SU-DHL-6 (cell line): ENCODE data around the gene RAB9A.

Experiments used
- H2AFZ ChIP-seq: fragments of 200-600 bp; sonication (generic); 2 replicates; pipeline ENCODE4 v1.6.1; 2014; ENCODE audit warnings: low read depth, mild to moderate bottlenecking, moderate library complexity, mixed read lengths, antibody characterized with exemption, low read length; ENCODE audit not compliant: severe bottlenecking
- H3F3A ChIP-seq: fragments of 200-600 bp; shearing (Covaris generic); 2 replicates; pipeline ENCODE4 v1.6.0; 2016; ENCODE audit warnings: antibody characterized with exemption, mild to moderate bottlenecking; ENCODE audit not compliant: insufficient read depth
- H3K27ac ChIP-seq: fragments of 200-600 bp; sonication (generic); 2 replicates; pipeline ENCODE4 v1.5.1; 2016; ENCODE audit warnings: low read depth, mild to moderate bottlenecking, low read length, moderate library complexity, mixed read lengths
- H3K27me3 ChIP-seq: fragments of 200-600 bp; sonication (generic), shearing (Covaris generic); 2 replicates; pipeline ENCODE4 v1.6.0; 2014; ENCODE audit warnings: mild to moderate bottlenecking, low read length
- H3K36me3 ChIP-seq: fragments of 200-600 bp; sonication (generic); 2 replicates; pipeline ENCODE4 v1.6.1; 2014; ENCODE audit warnings: mild to moderate bottlenecking, low read length, mixed read lengths
- H3K4me2 ChIP-seq: fragments of 300-600, 200-600 bp; shearing (Covaris generic), sonication (generic); 2 replicates; pipeline ENCODE4 v1.6.0; 2014; ENCODE audit warnings: low read length, low read depth, mild to moderate bottlenecking; ENCODE audit not compliant: poor library complexity, severe bottlenecking
- H3K4me3 ChIP-seq: fragments of 200-600 bp; sonication (generic); 2 replicates; pipeline ENCODE4 v1.5.1; 2014; ENCODE audit warnings: antibody characterized with exemption, low read length, mild to moderate bottlenecking, mixed read lengths; ENCODE audit not compliant: insufficient read depth, poor library complexity, severe bottlenecking
- H3K79me2 ChIP-seq: fragments of 200-600 bp; sonication (generic); 2 replicates; pipeline ENCODE4 v1.6.1; 2014; ENCODE audit warnings: mild to moderate bottlenecking, low read length, moderate library complexity; ENCODE audit not compliant: insufficient read depth
- H3K9ac ChIP-seq: fragments of 200-600 bp; sonication (generic); 2 replicates; pipeline ENCODE4 v1.7.0; 2014; ENCODE audit warnings: mild to moderate bottlenecking, low read length
- H3K9me2 ChIP-seq: fragments of 200-600 bp; sonication (generic); replicated peaks from 2 replicates; pipeline ENCODE4 v1.6.1; 2014; ENCODE audit warnings: low read length; ENCODE audit not compliant: insufficient read depth
- H3K9me3 ChIP-seq: fragments of 200-600 bp; sonication (generic); 2 replicates; pipeline ENCODE4 v1.6.1; 2014; ENCODE audit warnings: low read length, mixed read lengths; ENCODE audit not compliant: insufficient read depth
- H4K20me1 ChIP-seq: fragments of 200-600 bp; sonication (generic); 2 replicates; pipeline ENCODE4 v1.6.1; 2014; ENCODE audit warnings: low read depth, mild to moderate bottlenecking, antibody characterized with exemption, low read length, moderate library complexity, mixed read lengths
- CTCF ChIP-seq: fragments of 200-600 bp; sonication (generic); IDR thresholded peaks from one replicate; pipeline ENCODE4 v1.5.1; 2017; ENCODE audit warnings: antibody characterized with exemption, mild to moderate bottlenecking, low read length, moderate library complexity; ENCODE audit not compliant: insufficient read depth, poor library complexity, severe bottlenecking
- EZH2phosphoT487 ChIP-seq: fragments of 200-600 bp; sonication (generic), shearing (Covaris generic); conservative IDR thresholded peaks from 2 replicates; pipeline ENCODE4 v1.6.1; 2018; ENCODE audit warnings: mild to moderate bottlenecking, antibody characterized with exemption, low read length, moderate library complexity, mixed read lengths

Gene RAB9A

DNA sequence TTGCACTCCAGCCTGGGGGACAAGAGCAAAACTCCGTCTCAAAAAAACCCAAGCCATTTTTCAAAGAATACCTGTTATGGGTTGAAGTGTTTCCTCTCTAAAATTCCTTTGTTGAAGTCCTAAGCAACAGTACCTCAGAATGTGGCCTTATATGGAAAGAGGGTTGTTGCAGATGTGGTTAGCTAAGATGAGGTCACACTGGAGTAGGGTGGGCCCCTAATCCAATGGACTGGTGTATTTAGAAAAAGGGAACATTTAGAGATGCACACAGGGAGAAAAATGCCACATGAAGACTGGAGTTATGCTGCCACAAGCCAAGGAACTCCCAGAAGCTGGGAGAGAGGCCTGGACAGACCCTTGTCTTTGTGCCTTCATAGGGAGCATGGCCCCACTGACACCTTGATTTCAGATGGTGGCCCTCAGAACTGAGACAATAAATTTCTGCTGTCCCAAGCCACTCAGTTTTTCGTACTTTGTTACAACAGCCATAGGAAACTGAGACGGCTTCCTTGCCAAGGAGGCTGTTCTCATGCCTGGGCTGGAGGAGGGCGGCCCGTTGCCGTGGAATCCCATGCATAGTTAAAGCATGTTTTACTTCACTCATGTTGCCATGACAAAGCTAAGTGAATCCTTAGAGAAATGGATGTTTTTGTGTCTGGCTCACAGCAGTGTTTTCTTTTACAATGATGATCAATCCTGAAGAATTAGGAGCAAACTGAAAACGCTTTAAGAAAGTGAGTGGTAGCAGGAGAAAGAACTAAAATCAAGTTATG is 29.0 kb downstream of the RAB9A start:
- H3F3A ChIP-seq, result no peaks in the 10 kb centered on the region
- no peak overlapping the region for H3K4me2 ChIP-seq
- no peak overlapping the region for H3K27ac ChIP-seq
- TF ChIP-seq EZH2phosphoT487, result no peak
- TF ChIP-seq CTCF, result no peak
- H4K20me1 ChIP-seq, result no peaks in the 10 kb centered on the region
- H3K9me2 ChIP-seq, result no peaks in the 10 kb centered on the region
- no peak overlapping the region for H2AFZ ChIP-seq
- H3K27me3 ChIP-seq, result no peaks in the 10 kb centered on the region
- no peak overlapping the region for H3K4me3 ChIP-seq
- peaks cover 4% of the 10 kb centered on the region; the same call in 1 of the 2 replicates for H3K36me3 ChIP-seq
- no peak overlapping the region for H3K9ac ChIP-seq
- no peaks in the 10 kb centered on the region for H3K9me3 ChIP-seq
- peaks cover 32% of the 10 kb centered on the region for H3K79me2 ChIP-seq

GRCh38 chrX:13719192-13719856 is 30.4 kb downstream of the RAB9A start:
- no peaks in the 10 kb centered on the region for H3F3A ChIP-seq
- no peak overlapping the region for H3K9ac ChIP-seq
- no peaks in the 10 kb centered on the region for H4K20me1 ChIP-seq
- no peaks in the 10 kb centered on the region for H3K9me3 ChIP-seq
- TF ChIP-seq EZH2phosphoT487 (no peak), CTCF (no peak)
- H3K79me2 ChIP-seq, result peaks cover 46% of the 10 kb centered on the region
- H2AFZ ChIP-seq, result no peak overlapping the region
- H3K27me3 ChIP-seq, result no peaks in the 10 kb centered on the region
- peaks cover 4% of the 10 kb centered on the region; the same call in 1 of the 2 replicates for H3K36me3 ChIP-seq
- H3K27ac ChIP-seq, result no peak overlapping the region
- no peaks in the 10 kb centered on the region for H3K9me2 ChIP-seq
- H3K4me2 ChIP-seq, result no peak overlapping the region
- no peak overlapping the region for H3K4me3 ChIP-seq

GRCh38 chrX:13721371-13721770 is 32.4 kb downstream of the RAB9A start:
- H3K4me3 ChIP-seq, result no peak overlapping the region
- H3K9me2 ChIP-seq, result no peaks in the 10 kb centered on the region
- H2AFZ ChIP-seq, result no peak overlapping the region
- 0 out of 2 replicates have a peak, but pooled peaks cover 1% of the 10 kb centered on the region for H3K36me3 ChIP-seq
- no peak overlapping the region for H3K27ac ChIP-seq
- no peaks in the 10 kb centered on the region for H4K20me1 ChIP-seq
- H3F3A ChIP-seq, result no peaks in the 10 kb centered on the region
- H3K79me2 ChIP-seq, result peaks cover 54% of the 10 kb centered on the region
- no peaks in the 10 kb centered on the region for H3K9me3 ChIP-seq
- TF ChIP-seq EZH2phosphoT487, result no peak
- TF ChIP-seq CTCF, result no peak
- H3K27me3 ChIP-seq, result no peaks in the 10 kb centered on the region
- H3K9ac ChIP-seq, result no peak overlapping the region
- no peak overlapping the region for H3K4me2 ChIP-seq
